B cell (primary cell): Measurements from ENCODE around the gene KCNF1. TPM values are rescaled to one million over a fixed set of nuclear protein-coding genes. Genes with fewer than 3 reads are reported as not detected.

Source experiments
- ATAC-seq: fragments of 200-7000 bp; cut with Tn5 transposase; one replicate; pipeline ENCODE4 v1.10.0; 2021; ENCODE audit warnings: low read depth, mild to moderate bottlenecking, moderate number of reproducible peaks, moderate library complexity
- CTCF ChIA-PET: fragments of 350-600 bp; sonication (Branson Sonifier 250); formaldehyde crosslinking; loops from one replicate; lab custom pipeline; 2021; ENCODE audit warnings: antibody characterized with exemption, inconsistent platforms; lab: Charles Lee
- POLR2A ChIA-PET: fragments of 350-600 bp; sonication (Branson Sonifier 250); formaldehyde crosslinking; loops from one replicate; lab custom pipeline; 2021; ENCODE audit warnings: antibody characterized with exemption; lab: Charles Lee
- DNase-seq: peaks from one replicate; pipeline ENCODE4 v3.0.0; 2013
- H2AFZ ChIP-seq: 2 replicates; pipeline ENCODE4 v1.6.1; 2012; ENCODE audit warnings: mild to moderate bottlenecking, low read depth, low read length; ENCODE audit not compliant: insufficient read depth, poor library complexity, severe bottlenecking
- H3K27ac ChIP-seq, 2 donors: 1 replicate in 1 of 2; 2 replicates in 1 of 2; pipeline ENCODE4 v1.5.1; 2012 to 2013; ENCODE audit warnings: low read length in 2 of 2, mild to moderate bottlenecking in 2 of 2, moderate library complexity in 1 of 2
- H3K27me3 ChIP-seq, 4 experiments: fragments of 200-600 bp in 1 of 4; sonication (generic) in 1 of 4; replicated peaks in 1 of 4; 1 replicate in 2 of 4; 2 replicates in 2 of 4; pipeline versions ENCODE4 v1.6.1 to v1.7.0; 2013 to 2016; ENCODE audit warnings: low read length in 3 of 4, mild to moderate bottlenecking in 2 of 4, mixed read lengths in 1 of 4, moderate library complexity in 1 of 4; ENCODE audit not compliant: insufficient read depth in 4 of 4, control insufficient read depth in 3 of 4; ENCODE audit errors: control extremely low read depth in 1 of 4
- H3K36me3 ChIP-seq, 2 experiments: replicated peaks in 1 of 2; 1 replicate in 1 of 2; 2 replicates in 1 of 2; pipeline versions ENCODE4 v1.6.1 to v1.7.1; 2013; ENCODE audit warnings: low read length in 1 of 2; ENCODE audit not compliant: insufficient read depth in 2 of 2, control insufficient read depth in 1 of 2; ENCODE audit errors: control extremely low read depth in 1 of 2, extremely low read depth in 1 of 2
- H3K4me1 ChIP-seq, 2 donors: fragments of 200-600 bp in 1 of 2; sonication (generic) in 1 of 2; 1 replicate in 1 of 2; 2 replicates in 1 of 2; pipeline versions ENCODE4 v1.5.1 to v1.6.1; 2013 to 2017; ENCODE audit warnings: low read length in 2 of 2; ENCODE audit not compliant: control insufficient read depth in 2 of 2, insufficient read depth in 2 of 2
- H3K4me2 ChIP-seq: replicated peaks from 2 replicates; pipeline ENCODE3; 2012; ENCODE audit warnings: mild to moderate bottlenecking, low read depth, low read length; ENCODE audit not compliant: poor library complexity, severe bottlenecking
- H3K4me3 ChIP-seq, 5 experiments: fragments of 200-600 bp in 1 of 5; sonication (generic) in 1 of 5; 1 replicate in 3 of 5; 2 replicates in 2 of 5; pipeline versions ENCODE4 v1.5.1 to v1.7.0; 2011 to 2016; ENCODE audit warnings: low read length in 4 of 5, mild to moderate bottlenecking in 4 of 5, low read depth in 2 of 5, control low read depth in 1 of 5, moderate library complexity in 1 of 5; ENCODE audit not compliant: insufficient read depth in 1 of 5; ENCODE audit errors: control extremely low read depth in 1 of 5, extremely low read depth in 1 of 5
- H3K79me2 ChIP-seq: fragments of 200-600 bp; sonication (generic); one replicate; pipeline ENCODE4 v1.6.0; 2016; ENCODE audit warnings: low read length; ENCODE audit not compliant: control insufficient read depth, insufficient read depth
- H3K9ac ChIP-seq: fragments of 200-600 bp; sonication (generic); 2 replicates; pipeline ENCODE4 v1.6.1; 2017; ENCODE audit warnings: mild to moderate bottlenecking, low read length, moderate library complexity
- H3K9me3 ChIP-seq, 3 donors: one replicate each; pipeline versions ENCODE4 v1.6.1 to v1.7.1; 2013; ENCODE audit warnings: low read length in 2 of 3; ENCODE audit not compliant: control insufficient read depth in 2 of 3, insufficient read depth in 1 of 3; ENCODE audit errors: control extremely low read depth in 1 of 3
- H4K20me1 ChIP-seq: 2 replicates; pipeline ENCODE4 v1.6.0; 2012; ENCODE audit warnings: mild to moderate bottlenecking, low read length; ENCODE audit not compliant: insufficient read depth, control insufficient read depth, poor library complexity, severe bottlenecking
- H3K27ac Mint-ChIP-seq: one replicate; pipeline ENCODE4 v1.8.0; 2021; ENCODE audit warnings: mixed read lengths
- H3K27me3 Mint-ChIP-seq: one replicate; pipeline ENCODE4 v1.8.0; 2021; ENCODE audit warnings: mixed read lengths
- H3K4me1 Mint-ChIP-seq: one replicate; pipeline ENCODE4 v1.8.0; 2021; ENCODE audit warnings: mixed read lengths
- H3K4me3 Mint-ChIP-seq: one replicate; pipeline ENCODE4 v1.8.0; 2021; ENCODE audit warnings: mixed read lengths
- H3K9me3 Mint-ChIP-seq: one replicate; pipeline ENCODE4 v1.8.0; 2022; ENCODE audit warnings: mixed read lengths; ENCODE audit not compliant: insufficient read depth
- EZH2 ChIP-seq: IDR thresholded peaks from 2 replicates; pipeline ENCODE4 v1.6.1; 2012; ENCODE audit warnings: borderline replicate concordance, low read depth, mild to moderate bottlenecking, moderate library complexity, low read length; ENCODE audit not compliant: insufficient read depth, poor library complexity, severe bottlenecking
- WGBS: methylation state at CpG from one replicate; pipeline ENCODE4 v1.1.5; 2013; ENCODE audit warnings: missing lambda C conversion rate; ENCODE audit not compliant: insufficient coverage; 5-methylcytosine and 5-hydroxymethylcytosine counted together
- intact Hi-C: fragments of 100-400 bp; cut with micrococcal nuclease; formaldehyde crosslinking; loops from one replicate; pipeline ENCODE4 v1.10.0; 2022
- polyA plus RNA-seq: library from polyadenylated mRNA; depleted of rRNA; stranded (reverse); fragments of >200 nt; gene quantifications from 2 replicates; pipeline ENCODE4 v1.2.3, GENCODE V29; 2012
- total RNA-seq, 2 donors: library from RNA; stranded (reverse); fragments of 120-200 nt in 1 of 2; gene quantifications; 1 replicate in 1 of 2; 2 replicates in 1 of 2; pipeline versions ENCODE4 v1.2.3 to v1.2.4, GENCODE V29; 2013 to 2022
- TF ChIP-seq, protein P1 (sequence below): fragments of 200-600 bp; IDR thresholded peaks from one replicate; pipeline ENCODE4 v1.8.0; 2022; ENCODE audit warnings: antibody characterized with exemption, mild to moderate bottlenecking

KCNF1 gene
- total and polyA plus RNA-seq, 2 donors (not counting 1 experiment from before 2014, with no cell fraction given) = not detected

DNA sequence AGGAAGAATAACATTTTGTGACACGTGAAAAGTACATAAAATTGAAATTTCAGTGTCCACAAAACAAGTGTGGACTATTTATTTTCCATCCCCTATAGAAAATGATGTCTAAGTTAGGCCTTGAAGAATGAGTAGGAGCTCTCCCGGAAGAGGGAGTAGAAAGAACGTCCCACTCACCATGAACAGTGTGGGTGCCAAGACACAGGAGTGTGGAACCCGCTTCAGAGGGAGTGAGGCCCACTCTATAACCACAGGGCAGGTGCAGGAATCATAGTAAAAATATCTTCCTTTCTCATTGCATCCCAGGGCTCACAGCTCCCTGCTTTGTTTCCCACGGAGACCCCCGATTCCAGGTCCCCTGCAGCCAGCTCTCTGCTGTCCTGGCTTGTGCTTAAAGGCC, 5.2 kb downstream of the KCNF1 start:
- H3K4me1 Mint-ChIP-seq = peaks cover 5% of the 10 kb centered on the region

DNA sequence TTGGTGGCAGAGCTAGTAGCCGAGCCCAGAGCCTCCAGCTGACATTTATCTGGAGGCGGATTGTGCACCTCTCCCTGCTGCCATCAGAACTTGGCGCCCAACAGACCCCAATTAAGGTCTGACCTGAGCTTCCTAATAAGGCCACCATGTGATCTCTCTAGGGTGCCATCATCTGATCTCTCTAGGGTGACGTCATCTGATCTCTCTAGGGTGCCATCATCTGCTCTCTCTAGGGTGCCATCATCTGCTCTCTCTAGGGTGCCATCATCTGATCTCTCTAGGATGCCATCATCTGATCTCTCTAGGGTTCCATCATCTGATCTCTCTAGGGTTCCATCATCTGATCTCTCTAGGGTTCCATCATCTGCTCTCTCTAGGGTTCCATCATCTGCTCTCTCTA, 6.2 kb downstream of the KCNF1 start:
- Histone ChIP-seq H3K27ac (no peak overlapping the region), H3K9me3 (peaks cover 0 to 3% (median 0%) of the 10 kb centered on the region in 3 donors), H2AFZ (no peak overlapping the region), H3K4me2 (no peak overlapping the region), H3K27me3 (peaks cover 0 to 5% (median 0%) of the 10 kb centered on the region in 4 experiments), H3K79me2 (no peaks in the 10 kb centered on the region), H3K4me3 (no peak overlapping the region), H3K4me1 (no peaks in the 10 kb centered on the region), H3K36me3 (no peaks in the 10 kb centered on the region), H4K20me1 (no peaks in the 10 kb centered on the region), H3K9ac (no peak overlapping the region)
- ChIA-PET CTCF (interaction anchor here (0.8 kb wide), 1 partner anchor 1418 kb away, joined by 3 read pairs; no protein-coding TSS in a partner anchor), POLR2A (no interaction called here)
- H3K9me3 Mint-ChIP-seq = no peaks in the 10 kb centered on the region
- peaks cover 34% of the 10 kb centered on the region for H3K27me3 Mint-ChIP-seq
- H3K4me3 Mint-ChIP-seq = no peak overlapping the region
- 87% methylated on average over 4 of the region's 4 CpGs for WGBS
- intact Hi-C loops = no loop called here
- DNase-seq = no peak
- no peak overlapping the region for H3K27ac Mint-ChIP-seq
- TF ChIP-seq EZH2 = no peak
- TF ChIP-seq, protein P1, sequence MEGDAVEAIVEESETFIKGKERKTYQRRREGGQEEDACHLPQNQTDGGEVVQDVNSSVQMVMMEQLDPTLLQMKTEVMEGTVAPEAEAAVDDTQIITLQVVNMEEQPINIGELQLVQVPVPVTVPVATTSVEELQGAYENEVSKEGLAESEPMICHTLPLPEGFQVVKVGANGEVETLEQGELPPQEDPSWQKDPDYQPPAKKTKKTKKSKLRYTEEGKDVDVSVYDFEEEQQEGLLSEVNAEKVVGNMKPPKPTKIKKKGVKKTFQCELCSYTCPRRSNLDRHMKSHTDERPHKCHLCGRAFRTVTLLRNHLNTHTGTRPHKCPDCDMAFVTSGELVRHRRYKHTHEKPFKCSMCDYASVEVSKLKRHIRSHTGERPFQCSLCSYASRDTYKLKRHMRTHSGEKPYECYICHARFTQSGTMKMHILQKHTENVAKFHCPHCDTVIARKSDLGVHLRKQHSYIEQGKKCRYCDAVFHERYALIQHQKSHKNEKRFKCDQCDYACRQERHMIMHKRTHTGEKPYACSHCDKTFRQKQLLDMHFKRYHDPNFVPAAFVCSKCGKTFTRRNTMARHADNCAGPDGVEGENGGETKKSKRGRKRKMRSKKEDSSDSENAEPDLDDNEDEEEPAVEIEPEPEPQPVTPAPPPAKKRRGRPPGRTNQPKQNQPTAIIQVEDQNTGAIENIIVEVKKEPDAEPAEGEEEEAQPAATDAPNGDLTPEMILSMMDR = no peak
- no peak for ATAC-seq
- peaks cover 4% of the 10 kb centered on the region for H3K4me1 Mint-ChIP-seq

More for the DNA sequence above, 5.2 kb downstream of the KCNF1 start:
- H3K27ac Mint-ChIP-seq = no peak overlapping the region
- H3K9me3 Mint-ChIP-seq = no peaks in the 10 kb centered on the region
- H3K79me2 ChIP-seq = no peaks in the 10 kb centered on the region
- no peak for DNase-seq
- no peak overlapping the region for H3K4me2 ChIP-seq
- CTCF ChIA-PET = interaction anchor here (0.8 kb wide), 1 partner anchor 1417 kb away, joined by 3 read pairs; no protein-coding TSS in a partner anchor
- no peak overlapping the region for H3K4me3 Mint-ChIP-seq
- H4K20me1 ChIP-seq = no peaks in the 10 kb centered on the region
- peaks cover 0 to 3% (median 0%) of the 10 kb centered on the region in 3 donors for H3K9me3 ChIP-seq
- H3K36me3 ChIP-seq = no peaks in the 10 kb centered on the region
- H3K4me1 ChIP-seq = no peaks in the 10 kb centered on the region
- H2AFZ ChIP-seq = no peak overlapping the region
- WGBS = 88% methylated on average over 3 of the region's 6 CpGs
- H3K9ac ChIP-seq = no peak overlapping the region
- H3K27ac ChIP-seq = no peak overlapping the region
- POLR2A ChIA-PET = no interaction called here
- no peak overlapping the region for H3K4me3 ChIP-seq
- no peak for ATAC-seq
- TF ChIP-seq, protein P1 = no peak
- no peak for TF ChIP-seq EZH2
- H3K27me3 Mint-ChIP-seq = peaks cover 40% of the 10 kb centered on the region
- intact Hi-C loops = no loop called here
- peaks cover 0 to 10% (median 0%) of the 10 kb centered on the region in 4 experiments for H3K27me3 ChIP-seq
